Peyer's patch (tissue), 4 donors: ENCODE data around the gene CACNB1. TPM values are rescaled to one million over a fixed set of nuclear protein-coding genes. Genes with fewer than 3 reads are reported as not detected.
A peak's percentile ranks its signal among the peaks of the same experiment; 100 is the strongest.

Experiments
- DNase-seq, 3 donors: peaks; one replicate each; pipeline ENCODE4 v3.0.0-alpha.2; 2017 to 2019
- H3K27ac ChIP-seq, 4 donors: fragments of 200-600 bp; sonication (generic); one replicate each; pipeline ENCODE4 v1.5.1; 2016 to 2019
- H3K27me3 ChIP-seq, 2 donors: fragments of 200-600 bp; sonication (generic); one replicate each; pipeline ENCODE4 v1.5.1; 2019
- H3K36me3 ChIP-seq, 3 donors: fragments of 200-600 bp; sonication (generic); one replicate each; pipeline ENCODE4 v1.5.1; 2016 to 2019
- H3K4me1 ChIP-seq, 4 donors: fragments of 200-600 bp; sonication (generic); one replicate each; pipeline ENCODE4 v1.5.1; 2016 to 2019
- H3K4me3 ChIP-seq, 4 donors: fragments of 200-600 bp; sonication (generic); 1 replicate in 3 of 4; 2 replicates in 1 of 4; pipeline ENCODE4 v1.5.1; 2016 to 2019; ENCODE audit warnings: mild to moderate bottlenecking in 1 of 4
- H3K9me3 ChIP-seq, 4 donors: fragments of 200-600 bp; sonication (generic); one replicate each; pipeline ENCODE4 v1.5.1; 2016 to 2019; ENCODE audit warnings: mild to moderate bottlenecking in 1 of 4
- CTCF ChIP-seq, 6 experiments: fragments of 450-650 bp in 4 of 6; fragments of 200-600 bp in 2 of 6; sonication (generic) in 1 of 6; IDR thresholded peaks; one replicate each; pipeline ENCODE4 v1.5.1; 2017 to 2019; ENCODE audit warnings: antibody characterized with exemption in 6 of 6, mild to moderate bottlenecking in 3 of 6, moderate library complexity in 1 of 6
- POLR2A ChIP-seq, 2 donors: fragments of 450-650 bp; IDR thresholded peaks; one replicate each; pipeline ENCODE4 v1.5.1; 2017; ENCODE audit warnings: antibody characterized with exemption in 2 of 2, mild to moderate bottlenecking in 2 of 2, moderate library complexity in 2 of 2
- total RNA-seq, 4 donors: library from RNA; depleted of rRNA; stranded (reverse); fragments of >200 nt; gene quantifications; one replicate each; pipeline ENCODE4 v1.1.0, GENCODE V29; 2016

The CACNB1 gene
- total RNA-seq, 4 donors from 2014 or later, result 2.5 to 5.0 (median 2.8) TPM

GRCh38 chr17:39183720-39184119 is 13.7 kb downstream of the CACNB1 start:
- Histone ChIP-seq H3K27ac (no peak overlapping the region), H3K36me3 (peaks cover 0 to 22% (median 0%) of the 10 kb centered on the region in 3 donors), H3K9me3 (no peaks in the 10 kb centered on the region), H3K27me3 (no peaks in the 10 kb centered on the region), H3K4me1 (no peaks in the 10 kb centered on the region), H3K4me3 (no peak overlapping the region)
- DNase-seq, result no peak
- TF ChIP-seq POLR2A (IDR thresholded peaks at IDR 0.05), result no peak
- TF ChIP-seq CTCF (IDR thresholded peaks at IDR 0.05), result no peak

GRCh38 chr17:39183045-39183444 is 14.4 kb downstream of the CACNB1 start:
- Histone ChIP-seq H3K27me3 (no peaks in the 10 kb centered on the region), H3K36me3 (peaks cover 0 to 22% (median 0%) of the 10 kb centered on the region in 3 donors), H3K4me1 (no peaks in the 10 kb centered on the region), H3K27ac (no peak overlapping the region), H3K9me3 (no peaks in the 10 kb centered on the region), H3K4me3 (no peak overlapping the region)
- TF ChIP-seq POLR2A (IDR thresholded peaks at IDR 0.05) (no peak), CTCF (IDR thresholded peaks at IDR 0.05) (no peak)
- no peak for DNase-seq

- Histone ChIP-seq H3K27ac (no peak overlapping the region), H3K4me1 (no peaks in the 10 kb centered on the region), H3K4me3 (no peak overlapping the region), H3K36me3 (peaks cover 0 to 22% (median 0%) of the 10 kb centered on the region in 3 donors), H3K9me3 (no peaks in the 10 kb centered on the region), H3K27me3 (no peaks in the 10 kb centered on the region)
- no peak for DNase-seq
- no peak for TF ChIP-seq POLR2A (IDR thresholded peaks at IDR 0.05)
- no peak for TF ChIP-seq CTCF (IDR thresholded peaks at IDR 0.05)
Observed at GRCh38 chr17:39181303-39181702, 16.2 kb downstream of the CACNB1 start.

GRCh38 chr17:39178536-39178935 is 18.9 kb downstream of the CACNB1 start:
- Histone ChIP-seq H3K27me3 (no peaks in the 10 kb centered on the region), H3K4me3 (no peak overlapping the region), H3K36me3 (peaks cover 0 to 8% (median 0%) of the 10 kb centered on the region in 3 donors), H3K4me1 (peaks cover 0 to 4% (median 2%) of the 10 kb centered on the region in 4 donors), H3K27ac (no peak overlapping the region), H3K9me3 (no peaks in the 10 kb centered on the region)
- no peak for TF ChIP-seq POLR2A (IDR thresholded peaks at IDR 0.05)
- no peak for TF ChIP-seq CTCF (IDR thresholded peaks at IDR 0.05)
- DNase-seq, result peak in 1 of 3 donors; percentile 67

- Histone ChIP-seq H3K36me3 (no peaks in the 10 kb centered on the region), H3K27me3 (no peaks in the 10 kb centered on the region), H3K27ac (no peak overlapping the region), H3K9me3 (no peaks in the 10 kb centered on the region), H3K4me1 (peaks cover 0 to 4% (median 2%) of the 10 kb centered on the region in 4 donors), H3K4me3 (no peak overlapping the region)
- TF ChIP-seq POLR2A (IDR thresholded peaks at IDR 0.05) (no peak), CTCF (IDR thresholded peaks at IDR 0.05) (no peak)
- DNase-seq, result no peak
Observed at GRCh38 chr17:39177256-39177655, 20.2 kb downstream of the CACNB1 start.

- Histone ChIP-seq H3K27me3 (no peaks in the 10 kb centered on the region), H3K4me3 (no peak overlapping the region), H3K27ac (no peak overlapping the region), H3K36me3 (no peaks in the 10 kb centered on the region), H3K9me3 (no peaks in the 10 kb centered on the region), H3K4me1 (peaks cover 0 to 4% (median 2%) of the 10 kb centered on the region in 4 donors)
- TF ChIP-seq POLR2A (IDR thresholded peaks at IDR 0.05), result no peak
- TF ChIP-seq CTCF (IDR thresholded peaks at IDR 0.05), result no peak
- DNase-seq, result no peak
Observed at GRCh38 chr17:39175695-39176093, 21.8 kb downstream of the CACNB1 start.
